HG03460 (cell line): ENCODE data around the gene BCAS2.

Experiments used
- ATAC-seq: cut with Tn5 transposase; IDR thresholded peaks from one replicate; pipeline ENCODE4 v1.9.1; 2021; ENCODE audit not compliant: unreplicated experiment

Gene BCAS2

DNA sequence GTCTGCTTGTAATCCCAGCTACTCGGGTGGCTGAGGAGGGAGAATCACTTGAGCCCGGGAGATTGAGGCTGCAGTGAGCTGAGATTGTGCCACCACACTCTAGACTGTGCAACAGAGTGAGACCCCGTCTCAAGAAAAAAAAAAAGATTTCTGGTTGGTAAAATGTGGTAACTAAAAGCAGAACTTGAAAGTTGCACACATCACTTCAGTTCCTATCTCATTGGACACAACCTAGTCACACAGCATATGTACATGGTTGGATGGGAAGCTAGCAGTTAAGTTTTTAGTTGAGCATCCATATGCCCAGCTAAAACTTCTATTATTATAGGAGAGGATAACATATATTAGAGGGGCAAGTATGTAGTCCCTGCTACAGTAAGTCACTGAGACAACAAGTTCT is 22.1 kb downstream of the BCAS2 start:
- no peak for ATAC-seq

DNA sequence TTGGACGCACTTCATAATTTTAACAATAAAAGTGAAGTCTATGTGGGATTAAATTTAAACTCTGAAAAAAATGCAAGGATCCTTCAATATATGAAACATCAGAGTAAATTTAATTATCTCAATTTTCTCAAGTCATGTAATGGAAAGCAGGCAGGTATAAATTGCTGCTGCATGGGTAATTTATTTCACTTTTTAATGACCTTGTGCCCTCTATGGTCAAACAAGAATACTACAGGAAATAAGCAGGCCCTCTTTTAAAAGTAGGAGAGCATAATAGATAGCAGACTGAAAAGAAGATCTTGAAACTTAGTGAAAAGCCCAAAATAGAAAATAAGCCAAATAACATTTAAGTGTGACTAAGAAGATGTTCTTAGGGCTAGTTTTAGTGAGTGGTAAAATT is 22.9 kb downstream of the BCAS2 start:
- no peak for ATAC-seq

DNA sequence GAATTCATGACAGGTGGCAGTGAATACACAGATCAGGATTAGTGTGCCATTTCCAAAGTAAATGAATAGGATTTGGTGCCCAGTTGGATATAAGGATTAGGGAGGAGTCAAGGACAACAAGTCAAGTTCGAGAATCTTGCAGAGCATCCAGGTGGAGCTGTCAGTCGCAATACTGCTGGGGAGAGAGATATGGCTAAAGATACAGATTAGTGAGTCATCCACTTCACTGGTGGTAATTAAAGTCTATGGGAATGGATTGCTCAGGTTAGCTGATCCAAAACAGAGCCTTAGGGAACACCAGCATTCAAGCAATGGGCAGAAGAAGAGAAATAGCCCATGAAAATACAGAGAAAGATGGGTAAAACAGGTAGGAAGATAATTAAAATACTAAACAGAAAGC is 26.8 kb downstream of the BCAS2 start:
- ATAC-seq: no peak

- no peak for ATAC-seq
Observed at GRCh38 chr1:114552106-114552639, 29.2 kb downstream of the BCAS2 start.

- ATAC-seq: no peak
Observed at GRCh38 chr1:114551400-114551799, 30.0 kb downstream of the BCAS2 start.

GRCh38 chr1:114550336-114550735 is 31.1 kb downstream of the BCAS2 start:
- ATAC-seq: no peak

DNA sequence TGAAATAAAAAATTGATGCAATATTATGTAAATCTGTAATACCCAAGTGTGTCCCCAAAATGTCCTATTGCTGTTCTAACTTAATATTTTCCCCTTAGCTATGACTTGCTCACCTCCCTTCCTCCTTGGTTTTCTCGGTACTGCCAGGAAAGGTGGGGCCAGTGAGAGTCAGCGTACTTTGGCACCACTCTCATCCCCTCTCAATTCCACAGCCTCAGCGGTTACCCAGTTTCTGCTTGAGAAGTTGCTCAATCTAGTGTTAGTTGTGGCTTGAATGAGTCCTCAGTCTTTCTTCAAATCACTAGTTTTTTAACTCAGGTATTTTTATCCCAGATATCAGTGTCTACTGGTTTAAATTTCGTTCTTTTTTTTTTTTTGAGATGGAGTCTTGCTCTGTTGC is 32.3 kb downstream of the BCAS2 start:
- ATAC-seq: no peak

GRCh38 chr1:114547076-114547475 is 34.3 kb downstream of the BCAS2 start:
- no peak for ATAC-seq

- ATAC-seq: no peak
Observed at GRCh38 chr1:114545796-114546195, 35.6 kb downstream of the BCAS2 start.

GRCh38 chr1:114545315-114545714 is 36.1 kb downstream of the BCAS2 start:
- no peak for ATAC-seq

DNA sequence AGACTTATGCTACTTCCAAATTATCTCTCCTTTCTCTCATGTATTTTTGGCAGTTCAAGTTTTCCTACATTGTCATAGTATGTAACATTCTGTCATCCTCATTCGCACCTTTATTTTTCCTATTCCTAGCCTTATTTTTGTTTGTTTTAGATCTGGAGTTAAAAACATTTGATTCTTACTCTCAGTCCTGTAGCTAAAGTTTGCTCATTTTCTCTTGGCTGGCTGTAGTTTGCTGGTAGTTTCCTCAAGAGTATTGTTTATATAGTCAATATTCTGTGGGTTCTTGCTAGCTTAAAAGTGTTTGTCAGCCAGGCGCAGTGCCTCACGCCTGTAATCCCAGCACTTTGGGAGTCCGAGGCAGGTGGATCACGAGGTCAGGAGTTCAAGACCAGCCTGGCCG is 40.6 kb downstream of the BCAS2 start:
- no peak for ATAC-seq

GRCh38 chr1:114540272-114540671 is 41.1 kb downstream of the BCAS2 start:
- ATAC-seq: no peak

DNA sequence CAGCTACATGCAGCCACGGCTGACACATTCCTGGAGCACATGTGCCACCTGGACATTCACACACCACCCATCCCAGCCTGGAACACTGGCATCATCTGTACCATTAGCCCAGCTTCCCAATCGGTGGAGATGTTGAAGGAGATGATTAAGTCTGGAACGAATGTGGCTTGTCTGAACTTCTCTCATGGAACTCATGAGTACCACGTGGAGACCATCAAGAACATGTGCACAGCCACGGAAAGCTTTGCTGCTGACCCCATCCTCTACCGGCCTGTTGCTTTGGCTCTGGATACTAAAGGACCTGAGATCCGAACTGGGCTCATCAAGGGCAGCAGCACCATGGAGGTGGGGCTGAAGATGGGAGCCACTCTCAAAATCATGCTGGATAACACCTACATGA is 45.4 kb downstream of the BCAS2 start:
- ATAC-seq: no peak

- ATAC-seq: no peak
Observed at GRCh38 chr1:114535401-114535800, 46.0 kb downstream of the BCAS2 start.

GRCh38 chr1:114531094-114531493 is 50.3 kb downstream of the BCAS2 start:
- ATAC-seq: no peak

- no peak for ATAC-seq
Observed at GRCh38 chr1:114530224-114530623, 51.2 kb downstream of the BCAS2 start.

GRCh38 chr1:114524944-114525343 is 56.5 kb downstream of the BCAS2 start:
- no peak for ATAC-seq

DNA sequence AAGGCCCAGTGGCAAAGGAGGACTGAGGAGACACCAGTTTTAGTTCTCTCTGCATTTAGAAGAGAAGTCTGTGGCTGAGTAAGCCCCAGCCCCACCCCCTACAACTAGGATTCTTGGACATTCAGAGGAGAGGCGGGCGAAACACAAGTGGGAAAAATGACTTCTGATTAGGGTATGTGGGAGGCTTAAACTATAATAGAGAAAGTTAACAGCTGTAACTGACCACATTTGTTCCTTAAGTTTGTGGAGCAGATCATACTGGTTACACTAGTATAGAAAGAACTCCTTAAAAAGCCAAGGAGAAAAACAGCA is 59.2 kb downstream of the BCAS2 start:
- ATAC-seq: no peak

DNA sequence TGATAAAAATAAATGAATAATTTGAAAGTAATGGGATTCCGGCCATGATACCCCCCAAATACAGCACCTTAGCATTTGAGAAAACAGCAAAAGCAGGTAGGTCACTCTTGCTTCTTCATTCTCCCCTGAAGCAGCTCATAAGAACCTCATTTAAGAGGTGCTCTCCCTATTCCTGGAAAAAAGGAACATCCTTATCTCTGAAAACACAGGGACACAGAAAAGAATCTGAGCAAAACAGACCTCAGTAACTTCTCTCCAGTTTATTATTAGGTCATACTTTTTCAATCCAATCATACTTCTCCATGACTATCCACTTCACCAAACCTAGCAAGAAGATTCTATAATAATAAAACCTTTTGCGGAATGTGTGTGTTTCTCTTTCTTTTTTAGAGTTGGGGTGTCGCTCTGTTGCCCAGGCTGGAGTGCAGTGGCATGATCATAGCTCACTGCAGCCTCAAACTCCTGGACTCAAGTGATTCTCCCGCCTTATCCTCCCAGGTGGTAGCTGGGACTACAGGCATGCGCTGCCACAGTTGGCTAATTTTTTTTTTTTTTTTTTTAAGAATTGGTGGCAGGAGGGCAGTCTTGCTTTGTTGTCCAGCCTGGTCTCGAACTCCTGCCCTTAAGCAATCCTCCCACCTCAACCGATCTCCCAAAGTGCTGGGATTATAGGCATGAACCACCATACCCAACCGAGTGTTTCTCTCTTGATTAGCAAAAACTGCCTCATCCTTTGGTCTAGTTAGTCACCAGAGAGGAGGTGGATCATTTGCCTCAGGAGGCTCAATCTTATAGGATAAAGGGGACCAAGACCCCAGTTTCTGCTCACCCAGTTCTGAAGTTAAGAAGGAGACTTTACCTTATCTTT is 59.8 kb downstream of the BCAS2 start:
- no peak for ATAC-seq
